Right lobe of liver (tissue), 4 donors: ENCODE data around the gene NLGN1.
"Not testable (repeated sequence)": the region's sequence is repeated elsewhere in the genome, so short reads cannot be mapped to it uniquely, and the experiment has no call there.

Experiments
- CTCF ChIP-seq, 4 donors: fragments of 200-600 bp in 3 of 4; fragments of 450-650 bp in 1 of 4; IDR thresholded peaks; one replicate each; pipeline versions ENCODE4 v1.5.1 to v1.8.0; 2016 to 2022; ENCODE audit warnings: antibody characterized with exemption in 4 of 4, mild to moderate bottlenecking in 2 of 4
- POLR2A ChIP-seq: fragments of 450-650 bp; IDR thresholded peaks from one replicate; pipeline ENCODE4 v1.6.1; 2017; ENCODE audit warnings: antibody characterized with exemption, mild to moderate bottlenecking
- donor health status: DM: no; HTN: no; CAD: no.
- donor health status: DM: no; HTN: no; CAD: no.
- donor health status: DM: no; HTN: yes; CAD: no.

- TF ChIP-seq CTCF (IDR thresholded peaks at IDR 0.05); POLR2A: not testable (repeated sequence)
Observed at GRCh38 chr3:173451561-173451960, 54.0 kb downstream of the NLGN1 start.
